ENCODE results near the gene ID1. TPM values are rescaled to one million over a fixed set of nuclear protein-coding genes. Genes with fewer than 3 reads are reported as not detected.
"Not testable (repeated sequence)": the region's sequence is repeated elsewhere in the genome, so short reads cannot be mapped to it uniquely, and the experiment has no call there.

ID1 gene
- total RNA-seq, 2 experiments from 2014 or later = 2.2 to 3.5 TPM

DNA sequence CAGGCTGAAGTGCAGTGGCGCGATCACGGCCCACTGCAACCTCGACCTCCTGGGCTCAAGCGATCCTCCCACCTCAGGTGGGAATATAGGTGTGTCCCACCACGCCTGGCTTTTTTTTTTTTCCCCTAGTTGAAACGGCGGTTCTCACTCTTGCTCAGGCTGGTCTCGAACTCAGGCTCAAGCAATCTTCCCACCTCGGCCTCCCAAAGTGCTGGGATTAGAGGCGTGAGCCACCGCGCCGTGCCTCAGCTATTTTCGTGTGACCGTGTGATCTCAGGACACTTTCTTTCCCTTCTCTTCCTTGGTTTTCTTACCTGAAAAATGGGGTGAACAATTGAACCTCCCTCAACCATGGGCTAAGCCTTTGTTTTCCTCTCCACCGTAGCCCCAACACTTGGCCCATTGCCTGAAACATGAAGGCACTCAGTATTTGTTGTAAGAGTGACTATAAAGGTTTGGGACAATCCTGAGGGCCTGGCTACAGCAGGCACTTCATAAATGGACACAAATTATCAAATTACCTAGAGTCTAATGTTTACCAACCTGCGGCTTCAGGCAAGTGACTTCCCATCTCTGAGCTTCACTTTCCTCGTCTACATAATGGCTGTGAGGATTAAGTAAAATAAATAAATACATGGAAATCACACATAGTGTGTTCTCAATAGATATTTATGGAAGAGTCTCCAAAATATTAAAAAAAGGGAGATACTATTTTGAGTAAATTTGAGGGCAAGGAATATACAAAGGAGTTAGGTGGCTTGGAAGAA is 31.4 kb upstream of the ID1 start:
- intact Hi-C loops (cut with DNase I, micrococcal nuclease) = loop anchor here (1.0 to 2.0 kb wide), 7 partner anchors 27 to 149 kb away; partner anchors contain the start of genes BCL2L1 (in 2 of the 2), ID1 (in 2 of the 2) and HM13 (in 1 of the 2)
- peaks cover 14% of the 10 kb centered on the region for H3K36me3 Mint-ChIP-seq (ENCODE audit: low read depth)
- ATAC-seq (no peak), DNase-seq (no peak)
- H3K4me1 Mint-ChIP-seq = peaks cover 25% of the 10 kb centered on the region
- peaks cover 2% of the 10 kb centered on the region for H3K9me3 Mint-ChIP-seq (ENCODE audit: low read depth)
- H3K27me3 Mint-ChIP-seq = no peaks in the 10 kb centered on the region
- peak overlapping the region; percentile 89 for H3K27ac Mint-ChIP-seq
- peak overlapping the region; percentile 88 for H3K4me3 Mint-ChIP-seq
- POLR2A ChIA-PET = interaction anchor here (0.9 to 1.5 kb wide), 7 partner anchors 13 to 39 kb away, joined by 3 to 13 read pairs (median 4); partner anchors contain the start of gene ID1
- CTCF ChIA-PET = interaction anchor here (1.2 to 31.0 kb wide), 5 partner anchors 11 to 151 kb away, joined by 3 to 712 read pairs (median 5); partner anchors contain the start of gene ID1

DNA sequence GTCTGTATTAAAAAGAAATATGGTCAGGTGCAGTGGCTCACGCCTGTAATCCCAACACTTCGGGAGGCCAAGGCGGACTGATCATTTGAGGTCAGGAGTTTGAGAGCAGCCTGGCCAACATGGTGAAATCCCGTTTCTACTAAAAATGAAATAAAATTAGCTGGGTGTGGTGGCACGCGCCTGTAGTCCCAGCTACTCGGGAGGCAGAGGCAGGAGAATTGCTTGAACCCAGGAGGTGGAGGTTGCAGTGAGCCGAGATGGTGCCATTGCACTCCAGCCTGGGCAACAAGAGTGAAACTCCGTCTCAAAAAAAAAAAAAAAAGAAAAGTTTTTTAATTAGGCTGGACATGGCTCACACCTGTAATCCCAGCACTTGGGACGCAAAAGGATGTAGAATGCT is 30.1 kb upstream of the ID1 start:
- H3K9me3 Mint-ChIP-seq (ENCODE audit: low read depth); H3K27ac Mint-ChIP-seq; DNase-seq; H3K27me3 Mint-ChIP-seq; intact Hi-C loops (cut with DNase I, micrococcal nuclease); H3K36me3 Mint-ChIP-seq (ENCODE audit: low read depth); ATAC-seq; H3K4me3 Mint-ChIP-seq: not testable (repeated sequence)
- POLR2A ChIA-PET = interaction anchor here (0.7 to 0.9 kb wide), 2 partner anchors 30 to 268 kb away, joined by 3 read pairs; partner anchors contain the start of gene ID1
- CTCF ChIA-PET = interaction anchor here (0.6 to 31.0 kb wide), 2 partner anchors 34 to 39 kb away, joined by 3 to 712 read pairs; partner anchors contain the start of gene ID1
- peaks cover 21% of the 10 kb centered on the region for H3K4me1 Mint-ChIP-seq

DNA sequence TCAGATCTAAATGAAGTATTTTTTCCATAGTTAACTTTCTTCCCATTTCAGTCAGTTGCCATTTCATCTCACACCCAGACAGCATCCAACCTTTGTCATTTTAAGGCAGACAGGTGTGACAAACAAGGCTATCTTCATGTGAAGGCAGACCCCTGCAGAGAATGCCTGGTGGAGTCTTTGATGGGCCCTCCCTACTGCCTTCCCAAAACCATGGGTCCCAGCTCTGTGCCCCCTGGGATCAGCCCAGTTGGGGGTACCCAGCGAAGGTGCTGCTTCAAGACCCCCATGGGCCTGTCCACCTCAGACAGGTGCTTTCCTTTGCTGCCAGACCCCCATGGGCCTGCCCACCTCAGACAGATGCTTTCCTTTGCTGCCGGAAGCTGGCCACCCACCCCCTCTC is 28.3 kb upstream of the ID1 start:
- no peak for ATAC-seq
- Mint-ChIP-seq H3K4me1 (peaks cover 21% of the 10 kb centered on the region), H3K4me3 (no peak overlapping the region), H3K9me3 (ENCODE audit: low read depth) (peaks cover 2% of the 10 kb centered on the region), H3K27me3 (no peaks in the 10 kb centered on the region), H3K36me3 (ENCODE audit: low read depth) (peaks cover 2% of the 10 kb centered on the region), H3K27ac (no peak overlapping the region)
- ChIA-PET CTCF (interaction anchor here (31.0 kb wide), 1 partner anchor 32 kb away, joined by 712 read pairs; the partner anchor contains the start of gene ID1), POLR2A (no interaction called here)
- intact Hi-C loops (cut with DNase I, micrococcal nuclease) = no loop called here
- DNase-seq = no peak

DNA sequence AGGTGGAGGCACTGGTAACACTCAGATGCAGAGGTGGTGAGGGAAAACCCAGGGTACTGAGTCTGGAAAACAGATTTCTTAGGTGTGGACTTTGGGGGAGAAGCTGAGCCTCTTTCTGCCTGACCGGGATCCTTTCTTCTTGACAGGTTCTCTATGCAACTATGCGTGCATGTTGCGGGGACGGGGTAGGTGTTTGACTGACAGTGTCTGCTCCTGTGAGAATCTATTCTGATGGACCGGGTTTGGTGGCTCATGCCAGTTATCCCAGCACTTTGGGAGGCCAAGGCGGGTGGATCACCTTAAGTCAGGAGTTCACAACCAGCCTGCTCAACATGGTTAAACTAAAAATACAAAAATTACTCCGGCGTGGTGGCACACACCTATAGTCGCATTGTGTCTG is 27.9 kb upstream of the ID1 start:
- Mint-ChIP-seq H3K36me3 (ENCODE audit: low read depth) (peaks cover 2% of the 10 kb centered on the region), H3K9me3 (ENCODE audit: low read depth) (peaks cover 2% of the 10 kb centered on the region), H3K4me3 (no peak overlapping the region), H3K4me1 (peaks cover 18% of the 10 kb centered on the region), H3K27me3 (no peaks in the 10 kb centered on the region), H3K27ac (no peak overlapping the region)
- no peak for ATAC-seq
- CTCF ChIA-PET = interaction anchor here (1.6 to 31.0 kb wide), 2 partner anchors 10 to 31 kb away, joined by 8 to 712 read pairs; partner anchors contain the start of gene ID1
- POLR2A ChIA-PET = no interaction called here
- intact Hi-C loops (cut with DNase I, micrococcal nuclease) = no loop called here
- DNase-seq = no peak

DNA sequence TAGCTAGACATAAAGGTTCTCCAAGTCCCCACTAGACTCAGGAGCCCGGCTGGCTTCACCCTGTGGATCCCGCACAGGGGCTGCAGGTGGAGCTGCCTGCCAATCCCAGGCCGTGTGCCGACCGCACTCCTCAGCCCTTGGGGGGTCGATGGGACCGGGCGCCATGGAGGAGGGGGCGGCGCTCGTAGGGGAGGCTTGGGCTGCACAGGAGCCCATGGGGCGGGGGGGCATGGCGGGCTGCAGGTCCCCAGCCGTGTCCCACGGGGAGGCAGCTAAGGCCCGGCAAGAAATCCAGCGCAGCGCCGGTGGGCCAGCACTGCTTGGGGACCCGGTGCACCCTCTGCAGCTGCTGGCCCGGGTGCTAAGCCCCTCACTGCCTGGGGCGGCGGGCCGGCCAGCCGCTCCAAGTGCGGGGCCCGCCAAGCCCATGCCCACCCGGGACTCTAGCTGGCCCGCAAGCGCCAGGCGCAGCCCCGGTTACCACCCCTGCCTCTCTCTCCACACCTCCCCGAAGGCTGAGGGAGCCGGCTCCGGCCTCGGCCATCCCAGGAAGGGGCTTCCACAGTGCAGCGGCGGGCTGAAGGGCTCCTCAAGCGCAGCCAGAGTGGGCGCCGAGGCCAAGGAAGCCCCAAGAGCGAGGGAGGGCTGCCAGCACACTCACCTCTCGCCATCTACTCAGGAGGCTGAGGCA is 26.5 kb upstream of the ID1 start:
- Mint-ChIP-seq H3K36me3 (ENCODE audit: low read depth) (peaks cover 2% of the 10 kb centered on the region), H3K27ac (no peak overlapping the region), H3K27me3 (no peaks in the 10 kb centered on the region), H3K4me3 (no peak overlapping the region), H3K4me1 (peaks cover 12% of the 10 kb centered on the region), H3K9me3 (ENCODE audit: low read depth) (peaks cover 2% of the 10 kb centered on the region)
- ATAC-seq (no peak), DNase-seq (no peak)
- ChIA-PET CTCF (interaction anchor here (0.6 to 31.0 kb wide), 5 partner anchors 9 to 30 kb away, joined by 3 to 712 read pairs (median 6); partner anchors contain the start of gene ID1), POLR2A (interaction anchor here (0.8 to 1.0 kb wide), 3 partner anchors 10 to 26 kb away, joined by 3 read pairs; partner anchors contain the start of gene ID1)
- intact Hi-C loops (cut with DNase I, micrococcal nuclease) = no loop called here

DNA sequence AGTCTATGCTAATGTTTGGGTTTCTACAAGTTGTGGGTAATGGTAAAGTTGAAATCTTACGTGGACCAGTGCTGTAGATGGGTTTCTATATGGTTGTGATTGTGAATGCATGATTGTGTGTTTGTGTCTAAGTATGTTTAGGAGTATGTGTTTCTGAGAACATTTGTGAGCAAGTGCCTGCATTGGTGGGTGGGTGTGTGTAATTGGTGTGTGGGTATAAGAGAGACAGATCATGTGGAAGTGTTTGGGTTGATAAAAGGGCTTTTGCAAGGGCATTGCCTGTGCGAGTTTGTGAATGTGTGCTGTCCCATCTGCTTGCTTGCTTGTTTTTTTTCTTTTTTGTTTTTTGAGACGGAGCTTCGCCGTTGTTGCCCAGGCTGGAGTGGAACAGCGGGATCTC is 25.8 kb upstream of the ID1 start:
- DNase-seq = no peak
- ChIA-PET CTCF (interaction anchor here (31.0 kb wide), 1 partner anchor 29 kb away, joined by 712 read pairs; the partner anchor contains the start of gene ID1), POLR2A (no interaction called here)
- intact Hi-C loops (cut with DNase I, micrococcal nuclease) = no loop called here
- Mint-ChIP-seq H3K4me3 (no peak overlapping the region), H3K27ac (no peak overlapping the region), H3K36me3 (ENCODE audit: low read depth) (no peaks in the 10 kb centered on the region), H3K27me3 (no peaks in the 10 kb centered on the region), H3K9me3 (ENCODE audit: low read depth) (peaks cover 2% of the 10 kb centered on the region), H3K4me1 (peaks cover 5% of the 10 kb centered on the region)
- no peak for ATAC-seq

DNA sequence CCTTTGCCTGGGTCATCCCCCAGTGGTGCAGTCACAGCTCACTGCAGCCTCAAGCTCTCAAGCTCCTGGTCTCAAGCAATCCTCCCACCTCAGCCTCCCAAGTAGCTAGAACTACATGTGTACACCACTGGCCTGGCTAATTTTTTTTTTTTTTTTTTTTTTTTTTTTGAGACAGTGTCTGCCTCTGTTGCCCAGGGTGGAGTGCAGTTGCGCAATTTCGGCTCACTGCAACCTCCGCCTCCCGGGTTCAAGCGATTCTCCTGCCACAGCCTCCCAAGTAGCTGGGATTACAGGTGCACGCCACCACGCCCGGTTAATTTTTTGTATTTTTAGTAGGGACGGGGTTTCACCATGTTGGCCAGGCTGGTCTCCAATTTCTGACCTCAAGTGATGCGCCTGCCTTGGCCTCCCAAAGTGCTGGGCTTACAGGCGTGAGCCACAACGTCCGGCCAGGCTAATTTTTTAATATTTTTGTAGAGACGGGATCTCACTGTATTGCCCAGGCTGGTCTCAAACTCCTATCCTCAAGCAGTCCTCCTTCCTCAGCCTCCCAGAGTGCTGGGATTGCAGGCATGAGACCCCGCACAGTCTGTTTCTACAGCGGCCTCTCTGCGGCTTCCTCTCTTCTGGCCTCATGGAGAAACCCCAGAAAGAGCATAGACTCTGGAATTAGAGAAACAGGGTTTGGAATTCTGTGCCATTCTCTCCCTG is 25.0 kb upstream of the ID1 start:
- not testable (repeated sequence) for H3K9me3 Mint-ChIP-seq (ENCODE audit: low read depth)

DNA sequence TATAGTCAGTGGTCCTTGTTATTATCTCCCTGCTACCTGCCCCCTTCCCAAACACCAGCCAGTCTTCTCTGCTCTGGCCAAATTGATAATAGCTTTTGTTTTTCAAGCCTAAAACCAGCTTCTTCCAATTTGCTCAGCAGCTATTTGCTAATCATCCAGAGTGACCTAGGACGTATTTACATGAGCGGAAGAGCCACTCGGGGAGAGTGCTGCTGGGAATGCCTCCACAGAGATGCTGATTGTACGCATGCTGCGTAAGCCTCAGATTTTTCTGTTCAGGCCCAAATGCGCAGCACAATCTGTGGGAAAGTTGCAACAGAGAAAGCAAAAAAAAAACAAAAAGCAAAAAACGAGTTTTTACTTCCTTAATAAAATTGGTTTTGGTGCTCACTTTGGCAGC is 24.4 kb upstream of the ID1 start:
- no peak for ATAC-seq
- intact Hi-C loops (cut with DNase I, micrococcal nuclease) = no loop called here
- Mint-ChIP-seq H3K9me3 (ENCODE audit: low read depth) (peaks cover 2% of the 10 kb centered on the region), H3K27me3 (peaks cover 3% of the 10 kb centered on the region), H3K4me3 (no peak overlapping the region), H3K36me3 (ENCODE audit: low read depth) (no peaks in the 10 kb centered on the region), H3K4me1 (peaks cover 5% of the 10 kb centered on the region), H3K27ac (no peak overlapping the region)
- no peak for DNase-seq
- ChIA-PET CTCF (interaction anchor here (1.0 to 31.0 kb wide), 2 partner anchors 28 to 143 kb away, joined by 3 to 712 read pairs; partner anchors contain the start of gene ID1), POLR2A (no interaction called here)

More for the DNA sequence above, 25.0 kb upstream of the ID1 start:
- H3K4me3 Mint-ChIP-seq; DNase-seq; intact Hi-C loops (cut with DNase I, micrococcal nuclease); ATAC-seq; H3K36me3 Mint-ChIP-seq (ENCODE audit: low read depth); H3K27me3 Mint-ChIP-seq; H3K4me1 Mint-ChIP-seq; POLR2A ChIA-PET; H3K27ac Mint-ChIP-seq: not testable (repeated sequence)
- CTCF ChIA-PET = interaction anchor here (1.0 to 31.0 kb wide), 2 partner anchors 28 to 144 kb away, joined by 3 to 712 read pairs; partner anchors contain the start of gene ID1

DNA sequence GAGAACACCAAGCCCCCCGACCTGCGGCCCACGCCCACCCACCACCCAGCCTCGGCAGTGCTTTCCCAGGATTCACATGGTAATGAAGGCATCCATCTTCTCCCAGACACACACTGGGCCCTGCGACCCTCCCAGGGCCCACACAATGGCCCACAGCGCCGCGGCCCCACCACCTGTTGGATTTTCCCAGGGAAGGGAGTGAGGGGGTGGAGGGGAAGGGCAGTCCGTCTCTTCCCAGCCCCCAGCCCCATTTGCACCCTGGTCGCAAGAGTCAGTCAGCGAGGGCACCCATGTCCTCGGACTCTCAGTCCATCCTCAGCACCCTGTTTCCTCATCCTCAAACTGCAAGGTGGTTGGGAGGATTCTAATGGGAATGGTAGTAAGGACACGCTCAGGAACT is 23.7 kb upstream of the ID1 start:
- POLR2A ChIA-PET = no interaction called here
- Mint-ChIP-seq H3K4me3 (no peak overlapping the region), H3K27ac (no peak overlapping the region), H3K4me1 (peaks cover 5% of the 10 kb centered on the region), H3K36me3 (ENCODE audit: low read depth) (no peaks in the 10 kb centered on the region), H3K27me3 (peaks cover 5% of the 10 kb centered on the region), H3K9me3 (ENCODE audit: low read depth) (peaks cover 2% of the 10 kb centered on the region)
- CTCF ChIA-PET = no interaction called here
- intact Hi-C loops (cut with DNase I, micrococcal nuclease) = no loop called here
- DNase-seq (no peak), ATAC-seq (no peak)

DNA sequence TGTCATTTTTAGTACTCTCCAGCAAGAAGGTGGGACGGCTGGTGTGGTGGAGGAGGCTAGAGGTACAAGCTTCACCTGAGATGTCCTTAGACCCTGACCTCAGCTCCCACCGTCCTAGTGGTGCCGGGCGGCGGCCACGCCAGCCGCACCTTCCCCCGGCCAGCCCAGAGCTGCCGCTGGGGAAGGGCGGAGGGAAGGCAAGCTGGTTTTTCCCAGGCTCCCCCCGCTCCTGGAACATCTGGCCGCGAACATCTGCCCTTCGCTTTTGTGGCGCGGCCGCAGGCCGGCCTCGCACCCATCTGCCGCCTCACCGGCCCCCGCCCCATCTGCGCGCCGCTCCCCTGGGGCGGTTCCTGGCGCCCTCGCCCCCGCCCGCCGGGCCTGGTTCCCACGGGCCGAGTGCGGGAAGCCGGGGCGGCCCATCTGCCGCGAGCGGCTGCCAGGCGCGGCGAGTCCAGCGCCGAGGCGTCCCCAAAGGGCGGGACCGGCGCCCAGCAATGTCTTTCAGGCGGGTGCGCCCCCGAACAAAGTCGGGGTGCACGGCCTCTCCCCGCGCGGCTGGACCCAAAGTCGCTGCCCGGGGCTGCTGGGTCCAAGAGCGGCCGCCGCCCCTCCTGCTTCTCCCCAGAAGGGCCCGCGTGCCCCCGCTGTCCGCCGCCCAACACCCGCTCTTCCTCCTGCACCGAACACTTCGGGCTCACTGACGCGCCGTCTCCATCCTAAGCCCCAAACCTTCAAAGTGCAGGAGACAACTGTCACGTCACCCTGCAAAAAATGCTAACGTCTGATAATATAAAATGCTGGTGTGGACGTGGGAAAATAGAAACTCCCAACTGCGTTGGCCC is 17.3 kb upstream of the ID1 start:
- H3K9me3 Mint-ChIP-seq (ENCODE audit: low read depth) = no peaks in the 10 kb centered on the region
- intact Hi-C loops (cut with DNase I, micrococcal nuclease) = no loop called here
- H3K36me3 Mint-ChIP-seq (ENCODE audit: low read depth) = no peaks in the 10 kb centered on the region
- H3K4me1 Mint-ChIP-seq = peaks cover 5% of the 10 kb centered on the region
- ATAC-seq = peak; percentile 58
- DNase-seq = peak; percentile 34
- ChIA-PET CTCF (interaction anchor here (1.0 to 1.8 kb wide), 5 partner anchors 10 to 47 kb away, joined by 4 to 8 read pairs (median 5); no protein-coding TSS in a partner anchor), POLR2A (no interaction called here)
- peaks cover 20% of the 10 kb centered on the region for H3K27me3 Mint-ChIP-seq
- H3K4me3 Mint-ChIP-seq = peak overlapping the region; percentile 57
- H3K27ac Mint-ChIP-seq = peak overlapping the region; percentile 9
